Transverse colon (tissue), 3 donors: ENCODE measurements around the gene TCERG1L.

Source experiments
- CTCF ChIP-seq, 5 experiments: fragments of 200-600 bp in 3 of 5; fragments of 450-650 bp in 2 of 5; sonication (generic) in 3 of 5; IDR thresholded peaks; 1 replicate in 2 of 5; 2 replicates in 3 of 5; pipeline ENCODE4 v1.5.1; 2016 to 2017; ENCODE audit warnings: antibody characterized with exemption in 5 of 5, inconsistent platforms in 3 of 5, mild to moderate bottlenecking in 2 of 5, moderate library complexity in 1 of 5
- EP300 ChIP-seq: sonication (generic); formaldehyde crosslinking; IDR thresholded peaks from one replicate; pipeline ENCODE4 v1.6.1; 2017; ENCODE audit warnings: antibody characterized with exemption, low read depth

GRCh38 chr10:131261890-131262475 lies 49.5 kb downstream of the TCERG1L start:
- no peak for TF ChIP-seq CTCF (IDR thresholded peaks at IDR 0.05)
- no peak for TF ChIP-seq EP300
